NCI-H526 (cell line): ENCODE measurements around the gene SPHK1.

Experiments
- DNase-seq, 2 experiments: peaks; one replicate each; lab custom pipeline; 2025; lab: John Stamatoyannopoulos, UW

The SPHK1 gene

GRCh38 chr17:76384987-76385891 lies 830 bp downstream of the SPHK1 start:
- peak in 1 of 2 experiments; percentile 59 for DNase-seq

GRCh38 chr17:76385892-76386786 lies 1.7 kb downstream of the SPHK1 start:
- peak; percentile 49 to 86 for DNase-seq

GRCh38 chr17:76386966-76387765 lies 2.8 kb downstream of the SPHK1 start:
- DNase-seq = no peak

GRCh38 chr17:76388966-76389888 lies 4.8 kb downstream of the SPHK1 start:
- DNase-seq = no peak

GRCh38 chr17:76390003-76390421 lies 5.6 kb downstream of the SPHK1 start:
- DNase-seq = no peak

- no peak for DNase-seq
These were observed 6.8 kb downstream of the SPHK1 start for GRCh38 chr17:76391200-76391715.

GRCh38 chr17:76394166-76394565 lies 9.8 kb downstream of the SPHK1 start:
- DNase-seq = peak in 1 of 2 experiments; percentile 55

GRCh38 chr17:76395980-76396379 lies 11.6 kb downstream of the SPHK1 start:
- no peak for DNase-seq

GRCh38 chr17:76397184-76397583 lies 12.8 kb downstream of the SPHK1 start:
- DNase-seq = no peak

GRCh38 chr17:76397687-76398522 lies 13.5 kb downstream of the SPHK1 start:
- peak; percentile 64 to 90 for DNase-seq

- DNase-seq = no peak
These were observed 14.2 kb downstream of the SPHK1 start for GRCh38 chr17:76398523-76399174.

GRCh38 chr17:76399175-76400172 lies 15.1 kb downstream of the SPHK1 start:
- no peak for DNase-seq

GRCh38 chr17:76402711-76403110 lies 18.3 kb downstream of the SPHK1 start:
- DNase-seq = no peak

GRCh38 chr17:76404256-76404655 lies 19.8 kb downstream of the SPHK1 start:
- no peak for DNase-seq

GRCh38 chr17:76404976-76405563 lies 20.7 kb downstream of the SPHK1 start:
- no peak for DNase-seq

- DNase-seq = no peak
These were observed 21.2 kb downstream of the SPHK1 start for GRCh38 chr17:76405607-76405966.

GRCh38 chr17:76405967-76406647 lies 21.7 kb downstream of the SPHK1 start:
- DNase-seq = no peak
